ENCODE data around the gene SLCO2B1. TPM values are rescaled to one million over a fixed set of nuclear protein-coding genes. Genes with fewer than 3 reads are reported as not detected.

Gene SLCO2B1
- total RNA-seq, 2 donors from 2014 or later = 9.5 to 24.6 TPM

- H3K36me3 ChIP-seq = no peaks in the 10 kb centered on the region
- H3K4me1 ChIP-seq = peaks cover 0 to 65% of the 10 kb centered on the region in 2 donors
- no peaks in the 10 kb centered on the region for H3K9me3 ChIP-seq
- H3K27me3 ChIP-seq = no peaks in the 10 kb centered on the region
- peak overlapping the region in 1 of 2 donors; percentile 51 for H3K27ac ChIP-seq
- no peak for DNase-seq (ENCODE audit: low spot score)
- TF ChIP-seq CTCF (IDR thresholded peaks at IDR 0.05) = no peak
- H3K4me3 ChIP-seq = no peak overlapping the region
Measured at GRCh38 chr11:75193271-75193670, 42.4 kb downstream of the SLCO2B1 start.

- Histone ChIP-seq H3K27ac (peak overlapping the region; percentile 51 to 76), H3K4me1 (peaks cover 0 to 65% of the 10 kb centered on the region in 2 donors)
Measured at GRCh38 chr11:75193711-75194110, 42.8 kb downstream of the SLCO2B1 start.

GRCh38 chr11:75194147-75194546, 43.2 kb downstream of the SLCO2B1 start:
- TF ChIP-seq CTCF (IDR thresholded peaks at IDR 0.05) = no peak
- no peak for DNase-seq (ENCODE audit: low spot score)
- Histone ChIP-seq H3K4me1 (peaks cover 0 to 68% of the 10 kb centered on the region in 2 donors), H3K27me3 (no peaks in the 10 kb centered on the region), H3K9me3 (no peaks in the 10 kb centered on the region), H3K27ac (peak overlapping the region; percentile 51 to 76), H3K4me3 (no peak overlapping the region), H3K36me3 (no peaks in the 10 kb centered on the region)

More at GRCh38 chr11:75193711-75194110, 42.8 kb downstream of the SLCO2B1 start:
- Histone ChIP-seq H3K27me3 (no peaks in the 10 kb centered on the region), H3K9me3 (no peaks in the 10 kb centered on the region), H3K4me3 (no peak overlapping the region), H3K36me3 (no peaks in the 10 kb centered on the region)
- DNase-seq (ENCODE audit: low spot score) = no peak
- TF ChIP-seq CTCF (IDR thresholded peaks at IDR 0.05) = no peak

- Histone ChIP-seq H3K27me3 (no peaks in the 10 kb centered on the region), H3K36me3 (no peaks in the 10 kb centered on the region), H3K4me1 (peaks cover 0 to 73% of the 10 kb centered on the region in 2 donors), H3K27ac (peak overlapping the region; percentile 70 to 76), H3K9me3 (no peaks in the 10 kb centered on the region), H3K4me3 (no peak overlapping the region)
- TF ChIP-seq CTCF (IDR thresholded peaks at IDR 0.05) = no peak
- no peak for DNase-seq (ENCODE audit: low spot score)
Measured at GRCh38 chr11:75195167-75195962, 44.5 kb downstream of the SLCO2B1 start.

GRCh38 chr11:75196426-75196825, 45.5 kb downstream of the SLCO2B1 start:
- Histone ChIP-seq H3K27me3 (no peaks in the 10 kb centered on the region), H3K9me3 (no peaks in the 10 kb centered on the region), H3K4me3 (no peak overlapping the region), H3K4me1 (peaks cover 0 to 63% of the 10 kb centered on the region in 2 donors), H3K36me3 (no peaks in the 10 kb centered on the region), H3K27ac (peak overlapping the region in 1 of 2 donors; percentile 16)
- TF ChIP-seq CTCF (IDR thresholded peaks at IDR 0.05) = no peak
- no peak for DNase-seq (ENCODE audit: low spot score)
